Stimulated activated CD4-positive, alpha-beta T cell treated with anti-CD3 and anti-CD28 coated beads, TNF-alpha, amount 100 ng/mL, for 48 hours (primary cell): ENCODE data around the gene CD47.

ENCODE experiments used
- DNase-seq, 3 donors: peaks; one replicate each; pipeline ENCODE4 v3.0.0-alpha.2; 2020; ENCODE audit warnings: low read depth in 3 of 3

The CD47 gene

DNA sequence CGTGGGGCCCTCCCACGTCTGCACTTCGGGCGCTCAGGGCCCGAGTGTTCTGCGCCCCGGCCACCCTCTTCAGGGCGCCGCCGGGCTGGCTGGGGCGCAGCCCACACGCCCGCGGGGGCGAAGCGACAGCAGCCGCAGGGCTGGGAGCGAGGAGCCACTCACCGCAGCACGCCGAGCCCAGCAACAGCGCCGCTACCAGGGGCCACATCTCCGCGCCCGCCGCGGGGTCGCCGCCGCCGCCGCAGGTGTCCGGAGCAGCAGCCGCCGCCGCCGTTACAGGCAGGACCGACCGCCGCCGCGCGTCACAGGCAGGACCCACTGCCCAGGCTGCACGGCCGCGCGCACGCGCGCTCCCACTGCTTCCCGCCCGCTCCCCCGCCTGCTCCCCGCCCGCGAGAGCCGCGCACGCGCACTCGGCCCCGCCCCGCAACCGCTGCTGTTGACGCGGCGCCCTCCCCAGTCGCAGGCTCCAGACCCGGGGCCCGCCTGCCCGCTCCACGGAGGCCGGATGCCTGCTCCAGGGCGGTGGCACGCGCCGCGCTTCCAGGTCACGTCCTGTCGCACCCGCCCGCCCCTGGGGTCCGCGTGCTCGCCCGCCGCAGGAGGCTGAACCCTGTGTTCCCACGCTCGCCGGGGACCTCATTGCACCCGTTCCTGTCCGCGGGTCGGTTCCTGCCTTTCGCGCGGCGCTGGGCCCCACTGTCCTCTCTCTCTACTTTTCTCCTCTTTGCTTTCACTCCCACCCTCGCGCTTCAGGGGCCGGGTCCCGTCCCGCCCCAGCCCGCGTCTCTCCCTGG lies at the start of gene CD47:
TSS of gene CD47 (minus strand) at position 331 of the 797 bp plus-strand sequence. CDS start at position 208, 123 bp downstream.
- DNase-seq, result peak; percentile 87 to 93 (median 90)

DNA sequence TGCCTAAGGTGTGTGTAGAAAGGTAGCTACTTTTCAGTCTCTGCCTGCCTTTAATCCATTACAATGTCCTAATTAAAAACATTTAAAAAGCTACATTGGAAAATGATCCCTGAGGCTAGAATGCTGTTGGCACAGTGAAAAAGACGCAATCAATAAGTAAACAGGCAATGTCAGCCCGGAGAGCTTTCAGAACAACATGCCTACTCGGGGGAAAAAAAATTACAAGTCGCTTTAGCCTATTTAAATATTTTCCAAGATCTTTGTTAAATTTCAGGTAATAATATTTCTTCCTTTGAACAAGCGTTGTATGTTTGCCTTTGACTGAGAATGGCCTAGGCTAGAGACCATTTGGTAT lies 46.6 kb upstream of the CD47 start:
- no peak for DNase-seq

DNA sequence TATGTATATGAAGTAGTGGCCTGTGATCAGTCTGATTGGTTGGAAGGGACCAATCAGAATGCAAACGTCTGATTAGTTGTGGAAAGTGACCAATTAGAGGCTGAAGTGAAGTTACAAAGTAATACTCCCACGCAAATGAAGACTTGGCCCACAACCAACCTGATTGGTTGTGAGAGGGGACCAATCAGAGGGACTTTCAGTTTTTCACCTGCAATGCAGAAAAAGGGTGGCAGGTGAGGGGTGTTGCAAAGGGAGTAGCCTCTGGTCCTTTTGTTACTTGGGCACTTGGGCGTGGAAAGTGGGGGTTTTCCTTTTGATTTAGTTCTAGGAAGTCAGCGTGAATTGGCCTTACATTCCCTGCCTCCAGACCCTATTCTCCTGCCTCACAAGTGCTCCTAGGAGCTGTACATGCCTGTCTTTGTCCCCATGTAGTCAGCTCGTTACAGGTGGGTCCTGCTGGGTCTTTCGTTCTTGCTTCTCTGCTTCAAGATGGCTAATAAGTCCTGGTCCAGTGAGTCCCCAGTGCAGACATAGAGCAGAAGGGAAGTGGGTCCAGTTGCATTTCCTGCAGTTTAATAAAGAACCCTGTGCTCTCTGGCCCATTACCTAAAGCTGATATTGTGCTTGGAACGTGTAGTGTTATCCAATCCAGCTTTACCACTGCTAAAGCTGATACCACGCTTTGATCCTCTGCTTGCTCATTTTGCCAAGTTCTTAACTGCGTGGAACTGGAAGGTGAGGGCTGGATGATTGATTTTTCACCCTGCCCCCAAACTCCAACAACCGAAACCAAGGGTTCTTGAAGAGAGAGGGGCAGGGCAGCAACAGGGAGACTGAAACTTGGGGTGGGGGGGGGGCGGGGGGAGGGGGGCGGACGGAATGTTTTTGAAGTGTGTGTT lies 46.0 kb upstream of the CD47 start:
- DNase-seq, result no peak

DNA sequence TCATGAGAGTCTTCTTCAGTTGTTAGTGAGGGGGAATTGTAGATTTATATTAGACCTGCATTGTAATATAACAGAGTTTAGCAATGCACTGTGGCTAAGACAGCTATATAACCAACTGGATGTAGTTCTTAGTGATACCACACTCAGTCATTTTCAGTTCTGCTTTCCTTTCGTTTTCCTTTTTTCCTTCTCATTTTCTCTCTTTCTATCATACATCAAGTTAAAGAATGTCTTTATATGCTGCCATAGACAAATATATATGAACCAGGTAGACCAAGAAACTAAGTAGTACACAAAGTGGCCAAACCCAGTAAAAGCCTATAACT lies 43.7 kb upstream of the CD47 start:
- no peak for DNase-seq

DNA sequence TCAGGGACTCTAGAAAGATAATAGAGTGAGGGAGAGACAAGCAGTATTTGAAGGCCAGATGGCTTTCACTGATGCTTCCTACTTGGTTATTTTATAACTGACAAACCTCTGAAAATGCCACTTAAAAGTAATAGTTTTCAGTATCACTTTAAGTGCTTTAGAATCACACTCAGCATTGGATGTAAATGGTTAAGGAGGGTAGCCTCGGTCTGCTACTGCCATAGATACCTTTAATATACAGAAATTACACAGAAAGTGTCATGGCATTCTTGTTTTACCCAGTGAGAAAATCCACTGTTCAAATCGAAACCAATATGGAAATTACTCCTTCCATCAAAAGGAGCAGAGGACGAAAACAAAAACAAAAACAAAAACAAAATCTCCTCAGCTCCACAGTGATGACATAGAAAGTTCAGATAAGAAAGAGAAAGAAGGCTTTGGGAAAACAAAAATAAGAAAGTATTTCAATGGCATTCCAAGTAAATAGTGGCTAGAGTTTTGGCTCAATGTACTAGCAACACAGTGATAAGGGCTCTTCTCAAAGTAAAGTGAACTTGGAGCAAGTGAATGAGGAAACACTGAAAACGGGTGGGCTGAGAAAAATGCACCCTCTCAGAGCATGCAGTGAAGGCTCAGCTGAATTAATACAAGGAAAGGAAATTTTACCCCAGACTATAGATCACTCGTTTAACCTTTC lies 43.2 kb upstream of the CD47 start:
- no peak for DNase-seq

DNA sequence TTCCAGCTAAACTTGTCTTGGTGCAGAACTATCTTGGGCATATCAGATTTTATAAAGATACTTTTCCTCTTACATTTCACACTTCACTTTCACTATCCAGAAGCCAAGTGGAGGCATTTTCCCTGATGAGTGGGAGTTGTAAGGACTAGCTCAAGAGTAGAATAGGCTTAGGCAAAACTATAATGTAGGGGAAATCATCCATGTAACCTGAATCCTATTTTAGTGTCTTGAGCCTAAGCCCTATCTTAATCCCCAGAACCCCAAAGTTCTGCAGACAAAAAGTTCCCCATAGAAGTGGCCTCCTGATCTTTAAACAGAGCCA lies 42.2 kb upstream of the CD47 start:
- no peak for DNase-seq

DNA sequence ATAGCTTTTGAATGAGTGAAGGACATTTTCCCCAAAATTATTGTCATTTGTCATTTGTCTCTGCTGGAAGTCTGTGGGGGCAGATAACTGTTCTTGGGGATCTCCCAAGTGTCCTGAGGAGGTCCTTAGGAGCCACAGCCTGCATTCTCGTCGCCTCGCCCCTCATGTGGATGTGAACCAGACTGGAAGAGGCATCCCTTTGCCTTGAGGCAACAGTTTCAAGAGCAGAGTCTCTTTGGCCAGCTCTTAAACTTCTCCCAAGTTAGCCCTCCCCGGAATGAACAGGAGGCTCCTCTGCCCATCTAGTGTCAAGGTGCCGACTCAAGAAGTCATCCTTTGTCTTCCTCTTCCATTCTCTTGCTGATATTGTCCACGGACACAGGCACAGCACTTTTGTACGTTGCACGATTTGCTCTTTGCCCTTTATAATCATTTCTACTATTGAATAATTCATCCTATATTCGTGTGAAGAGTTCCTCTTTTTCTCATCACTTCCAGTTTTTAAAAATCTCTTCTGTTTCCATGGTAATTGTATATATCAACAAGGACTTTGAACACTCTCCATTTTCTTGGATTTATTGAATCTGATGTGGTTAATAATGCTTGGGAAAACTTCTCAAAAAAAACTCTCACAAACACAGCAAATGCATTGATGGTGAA lies 40.8 kb upstream of the CD47 start:
- DNase-seq, result no peak

DNA sequence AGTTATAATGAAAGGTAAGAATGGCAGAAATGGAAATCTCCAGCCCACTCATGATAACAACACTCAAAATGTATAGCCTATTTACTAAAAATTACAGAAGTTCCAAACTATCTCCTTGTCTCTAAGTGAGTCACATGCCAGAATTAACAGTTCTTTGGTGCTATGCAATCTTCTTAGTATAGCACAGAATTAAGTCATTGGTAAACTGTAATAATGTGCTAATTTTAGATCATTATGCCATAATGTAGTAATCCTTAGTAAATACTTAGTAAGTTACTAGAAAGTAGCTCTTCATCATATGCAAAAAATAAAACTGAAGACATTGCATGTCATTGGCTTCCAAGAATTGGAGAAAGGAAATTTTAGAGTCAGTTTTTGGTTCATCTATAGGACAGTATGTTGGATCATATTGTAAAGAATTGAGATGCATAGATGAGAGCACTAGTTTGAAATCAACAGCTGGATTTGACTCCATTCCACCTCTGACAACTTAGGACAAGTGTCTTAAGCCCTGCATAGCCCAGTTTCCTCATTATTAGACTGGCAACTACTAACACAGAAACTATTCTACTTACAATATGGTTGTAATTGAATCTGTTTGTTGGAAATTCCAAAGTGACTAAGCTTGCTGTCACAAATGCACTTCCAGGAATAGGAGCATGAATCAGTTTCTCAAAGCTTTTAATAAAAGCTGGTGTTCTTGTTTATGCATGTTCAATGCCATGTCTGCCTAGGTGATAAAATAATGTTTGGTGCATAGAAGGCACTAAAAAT lies 40.1 kb upstream of the CD47 start:
- DNase-seq, result no peak

DNA sequence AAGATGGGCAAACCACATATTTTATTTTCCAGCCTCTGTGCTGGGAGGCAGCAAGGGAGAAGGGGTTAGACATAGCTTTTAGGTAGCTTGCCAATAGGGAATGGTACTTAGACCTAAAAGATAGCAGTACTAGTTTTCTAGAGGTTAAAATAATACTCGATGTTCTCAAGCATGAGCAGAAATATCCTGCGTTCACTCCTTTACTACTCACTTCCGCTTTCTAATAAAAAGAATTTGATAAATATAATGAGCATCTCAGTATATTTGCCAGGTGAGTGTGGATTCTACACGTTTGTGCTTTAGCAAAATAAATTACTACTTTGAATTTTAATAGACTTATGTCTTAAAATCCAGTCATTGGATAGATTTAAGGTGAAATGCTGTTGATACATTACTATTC lies 39.4 kb upstream of the CD47 start:
- DNase-seq, result no peak

DNA sequence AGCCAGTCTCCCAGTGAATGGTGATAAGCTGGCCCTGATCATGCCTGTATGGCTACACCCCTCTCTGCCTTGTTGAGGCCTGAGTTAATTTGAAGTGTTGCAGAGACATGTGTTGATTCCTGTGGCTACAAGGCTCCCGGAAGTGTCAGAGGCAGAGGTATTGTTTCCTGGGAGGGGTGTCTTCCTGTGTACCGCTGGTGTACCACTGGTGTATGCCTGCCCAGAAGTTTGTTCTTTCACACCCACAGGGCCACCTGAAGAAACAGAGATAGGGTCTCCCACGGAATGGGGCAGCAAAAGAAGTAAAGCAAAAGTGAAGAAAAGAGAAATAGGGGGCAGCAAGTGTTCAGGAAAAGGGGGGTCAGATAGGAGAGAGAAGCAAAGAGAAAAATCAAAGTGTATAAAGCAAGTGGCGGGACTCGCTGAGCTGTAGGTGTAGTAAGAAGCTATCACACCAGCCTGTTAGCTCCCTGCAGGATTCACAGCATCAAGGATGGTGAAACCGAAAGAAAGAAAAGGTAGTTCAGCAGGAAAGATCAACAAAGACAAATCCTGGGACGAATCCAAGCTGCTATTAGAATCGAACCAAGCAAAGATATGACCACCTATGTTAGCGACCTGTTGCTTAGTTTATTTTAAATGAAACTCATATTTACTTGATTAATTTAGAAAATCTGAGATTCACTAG lies 36.6 kb upstream of the CD47 start:
- peak; percentile 19 to 45 (median 44) for DNase-seq

DNA sequence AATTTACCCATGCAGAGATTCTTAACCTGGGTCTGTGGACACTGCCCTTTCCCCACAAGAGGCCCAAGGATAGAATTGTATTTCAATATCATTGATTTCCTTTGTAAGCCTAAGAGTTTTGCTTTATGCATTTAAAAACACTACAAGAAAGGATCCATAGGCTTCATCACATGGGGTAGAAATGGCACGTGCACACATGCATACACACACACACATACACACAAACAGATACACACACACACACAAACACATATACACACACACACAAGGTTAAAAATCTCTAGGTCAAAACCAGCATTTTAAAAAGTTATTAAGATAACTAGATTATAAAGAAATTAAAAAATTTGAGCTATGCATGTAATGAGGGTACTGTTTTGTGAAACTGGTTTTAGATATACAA lies 35.5 kb upstream of the CD47 start:
- DNase-seq, result no peak

DNA sequence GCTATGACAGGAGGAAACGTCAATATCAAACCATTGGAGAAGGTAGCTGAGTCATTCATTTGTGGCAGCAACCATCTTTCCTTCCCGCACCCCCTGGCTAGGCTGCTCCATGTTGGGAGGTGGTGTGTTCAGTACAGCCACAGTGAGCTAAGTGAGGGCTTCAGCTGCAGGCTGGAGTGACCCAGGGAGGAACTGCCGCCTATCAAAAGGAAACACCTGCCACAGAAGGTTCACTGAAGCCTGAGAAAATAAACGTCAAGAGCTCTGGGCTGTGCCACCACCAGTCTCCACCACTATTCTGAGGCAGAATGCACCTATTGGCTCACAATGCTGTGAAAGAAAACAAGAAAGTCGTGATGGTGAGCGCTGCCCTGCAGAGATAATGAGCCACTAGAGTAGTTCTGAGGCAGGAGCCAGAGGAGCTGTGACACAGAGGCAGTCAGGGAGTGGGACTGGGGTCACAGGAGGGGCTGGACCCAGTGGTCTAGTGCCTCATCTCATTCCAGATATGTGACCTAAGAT lies 34.8 kb upstream of the CD47 start:
- peak; percentile 24 to 36 (median 35) for DNase-seq

DNA sequence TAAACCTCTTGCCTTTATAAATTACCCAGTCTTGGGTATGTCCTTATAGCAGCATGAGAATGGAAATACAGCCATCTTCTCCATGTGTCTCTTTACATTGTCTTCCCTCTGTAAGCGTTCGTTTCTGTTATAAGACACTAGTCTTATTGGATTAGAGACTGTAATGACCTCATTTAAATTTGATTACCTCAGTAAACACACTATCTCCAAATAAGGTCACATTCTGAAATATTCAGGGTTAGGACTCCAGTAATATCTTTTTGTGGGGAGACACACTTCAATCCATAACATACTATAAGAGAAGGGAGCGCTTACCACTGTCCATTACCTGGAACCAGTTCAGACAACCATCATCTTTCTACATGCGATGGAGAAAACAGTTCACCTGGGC lies 34.3 kb upstream of the CD47 start:
- no peak for DNase-seq

DNA sequence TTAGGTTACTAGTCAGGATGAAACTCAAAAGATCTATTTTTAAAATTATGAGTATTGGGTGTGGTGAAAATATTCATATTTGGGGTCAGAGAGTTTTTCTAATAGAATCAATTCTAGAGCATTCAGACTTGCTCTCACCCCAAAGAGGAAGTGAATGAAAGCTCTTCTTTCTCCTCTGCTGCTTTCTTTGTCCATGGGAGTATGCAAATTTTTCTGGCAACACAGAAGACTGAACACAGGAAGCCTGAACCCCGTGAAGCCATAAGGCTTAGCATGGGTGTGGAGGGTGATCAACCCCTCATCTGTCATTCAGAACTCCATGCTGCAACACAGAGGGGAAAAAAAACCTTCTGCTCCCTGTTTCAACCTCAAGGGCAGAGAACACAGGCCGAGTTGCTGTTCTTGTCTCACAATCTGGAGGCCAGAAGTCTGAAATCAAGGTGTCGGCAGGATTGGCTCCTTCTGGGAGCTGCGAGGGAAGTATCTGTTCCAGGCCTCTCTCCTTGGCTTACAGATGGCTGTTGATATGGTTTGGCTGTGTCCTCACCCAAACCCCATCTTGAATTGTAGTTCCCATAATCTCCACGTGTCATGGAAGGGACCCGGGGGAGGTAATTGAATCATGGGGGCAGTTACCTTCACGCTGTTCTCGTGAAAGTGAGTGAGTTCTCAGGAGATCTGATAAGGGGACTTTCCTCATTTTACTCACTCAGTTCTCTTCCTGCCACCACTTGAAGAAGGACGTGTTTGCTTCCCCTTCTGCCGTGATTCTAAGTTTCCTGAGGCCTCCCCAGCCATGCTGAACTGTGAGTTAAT lies 33.7 kb upstream of the CD47 start:
- peak; percentile 49 to 73 (median 52) for DNase-seq

DNA sequence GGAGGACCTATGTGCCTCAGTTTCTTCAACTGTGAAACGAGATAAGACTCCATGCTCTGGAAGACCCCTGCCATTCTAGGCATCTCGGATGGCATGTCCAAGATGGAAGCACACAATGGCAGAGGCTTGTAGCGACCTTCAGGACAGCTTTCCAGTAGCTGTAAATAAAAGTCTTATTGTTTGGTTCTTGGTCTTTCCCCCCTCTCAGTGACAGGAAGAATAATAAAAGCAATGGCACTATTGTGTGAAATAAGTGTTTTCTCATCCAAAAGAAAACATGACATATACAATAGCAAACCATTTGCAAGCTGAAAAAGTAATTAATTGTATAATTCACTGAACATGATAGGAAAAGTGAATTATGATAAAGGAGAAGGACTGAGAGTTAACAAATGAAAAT lies 32.5 kb upstream of the CD47 start:
- DNase-seq, result no peak

DNA sequence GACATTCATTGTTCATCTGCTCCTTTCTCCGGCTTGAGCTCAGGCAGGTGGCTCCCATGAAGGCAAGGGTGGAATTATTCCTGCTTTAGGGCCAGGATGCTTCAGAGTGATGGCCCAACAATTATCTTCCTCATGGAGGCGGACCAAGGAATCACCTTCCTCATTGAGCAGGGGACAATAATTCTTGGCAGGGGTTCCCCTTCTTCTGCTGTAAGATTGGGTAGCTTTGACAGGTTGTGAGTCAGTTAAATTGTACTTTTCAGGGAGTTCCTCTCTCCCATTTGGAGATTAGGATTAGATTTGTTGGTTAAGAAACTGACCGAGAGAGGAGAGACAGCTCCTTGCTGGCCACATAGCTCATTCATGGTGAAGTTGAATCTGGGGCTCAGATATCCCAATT lies 31.4 kb upstream of the CD47 start:
- no peak for DNase-seq

DNA sequence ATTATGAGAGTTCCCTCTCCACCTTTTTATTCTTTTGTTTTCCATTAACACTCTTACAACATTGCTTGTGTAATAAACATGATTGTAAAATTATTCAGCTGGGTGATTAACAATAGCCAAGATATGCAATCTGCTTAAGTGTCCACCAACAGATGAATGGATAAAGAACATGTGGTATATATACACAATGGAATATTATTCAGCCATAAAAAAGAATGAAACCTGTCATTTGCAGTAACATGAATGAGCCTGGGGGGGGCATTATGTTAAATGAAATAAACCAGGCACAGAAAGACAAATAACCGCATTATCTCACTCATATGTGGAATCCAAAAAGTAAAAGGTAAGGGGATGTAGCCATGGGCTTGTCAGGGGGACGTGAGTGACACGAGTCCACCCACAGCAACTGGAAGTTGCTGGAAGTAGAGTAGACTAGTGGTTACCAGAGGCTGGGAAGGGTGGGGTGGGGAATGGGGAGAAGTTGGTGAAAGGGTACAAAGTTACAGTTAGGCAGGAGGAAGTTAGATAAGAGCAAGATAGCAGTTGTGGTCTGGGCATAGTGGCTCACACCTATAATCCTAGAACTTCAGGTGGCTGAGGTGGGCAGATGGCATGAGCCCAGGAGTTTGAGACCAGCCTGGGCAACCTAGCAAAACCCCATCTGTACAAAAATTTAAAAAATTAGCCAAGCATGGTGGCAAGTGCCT lies 28.7 kb upstream of the CD47 start:
- no peak for DNase-seq

DNA sequence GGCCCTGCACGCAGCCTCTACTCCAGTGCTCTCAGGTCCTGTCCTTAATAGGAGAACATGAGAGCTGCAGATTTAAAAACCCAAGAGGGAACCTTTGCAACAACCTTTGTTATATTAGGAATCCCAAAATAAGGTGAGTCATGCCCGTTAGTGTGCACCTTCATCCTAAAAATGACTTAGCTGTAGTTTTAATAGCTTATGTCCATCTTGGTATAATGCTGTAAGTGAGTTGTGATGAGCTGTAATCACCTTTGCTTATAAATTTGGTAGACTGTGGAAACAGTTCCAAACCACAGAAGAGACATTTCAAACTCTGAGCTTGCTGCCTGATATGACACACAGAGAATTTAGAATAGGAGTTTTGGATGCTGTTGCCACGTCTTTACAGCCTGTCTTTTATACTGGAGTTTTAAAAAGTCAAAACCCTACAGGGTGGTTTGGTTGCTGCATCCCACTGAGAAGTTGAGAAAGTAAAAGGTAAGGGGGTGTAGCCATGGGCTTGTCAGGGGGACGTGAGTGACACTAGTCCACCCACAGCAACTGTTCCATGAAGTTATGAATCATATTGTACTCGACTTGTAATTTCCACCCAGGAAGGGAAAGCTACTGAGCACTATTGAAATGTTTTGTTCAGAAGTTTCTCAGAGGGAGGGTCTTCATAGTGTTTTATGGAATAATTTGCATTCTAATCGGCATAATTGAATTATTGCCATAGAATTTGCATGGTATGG lies 27.4 kb upstream of the CD47 start:
- no peak for DNase-seq
